ENCODE results near the gene MMD2.
"Not testable (repeated sequence)": the region's sequence is repeated elsewhere in the genome, so short reads cannot be mapped to it uniquely, and the experiment has no call there.

GRCh38 chr7:4972446-4972845, 13.5 kb upstream of the MMD2 start:
- not testable (repeated sequence) for TF ChIP-seq SUZ12 (IDR thresholded peaks at IDR 0.05; ENCODE audit: extremely low read depth, insufficient read depth, insufficient read length); ZNF274 (IDR thresholded peaks at IDR 0.05; ENCODE audit: low read depth, low read length); YY1 (IDR thresholded peaks at IDR 0.05; ENCODE audit: insufficient read depth, insufficient read length)

Measured in NT2/D1 (cell line).